NCI-H460 (cell line): Measurements from ENCODE around the gene S100P. TPM values are rescaled to one million over a fixed set of nuclear protein-coding genes. Genes with fewer than 3 reads are reported as not detected.

ENCODE experiments used
- DNase-seq: peaks from one replicate; pipeline ENCODE4 v3.0.0-alpha.2; 2016; ENCODE audit warnings: low read depth; ENCODE audit errors: extremely low read depth
- total RNA-seq: library from RNA; depleted of rRNA; stranded (reverse); fragments of >200 nt; shearing (Covaris generic); gene quantifications from 2 replicates; pipeline ENCODE4 v1.2.3, GENCODE V29; 2014; rRNA removed

Gene S100P
- total RNA-seq, 1 experiment from 2014 or later, result 169 TPM

DNA sequence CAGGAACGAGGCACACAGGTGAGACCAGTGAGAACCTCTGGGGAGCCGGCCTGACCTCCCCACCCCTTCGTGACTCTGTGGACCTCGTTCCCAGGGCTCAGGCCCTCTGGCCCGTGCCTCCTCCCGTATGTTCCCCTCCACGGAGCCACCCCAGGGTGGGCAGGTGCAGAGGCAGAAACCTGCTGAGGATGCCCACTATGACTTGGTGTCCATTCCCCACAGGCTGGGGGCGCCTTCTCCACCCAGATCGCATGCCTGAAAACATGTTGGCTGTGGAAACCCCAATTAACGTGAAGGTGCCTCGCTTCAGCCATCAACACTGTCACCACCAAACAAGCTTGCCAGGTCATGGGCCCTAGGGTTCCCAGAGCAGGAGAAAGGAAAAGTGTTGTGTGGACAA is 49.3 kb downstream of the S100P start:
- DNase-seq, result no peak

Other genes starting within 250 kb of the S100P start
- gene PPP2R2C, start 221.3 kb upstream of the S100P start, total RNA-seq, result 14.9 and 17.6 TPM in 2 replicates
- gene MAN2B2, start 118.7 kb upstream of the S100P start, total RNA-seq, result 5.9 and 6.2 TPM in 2 replicates
- 64.5 and 96.1 TPM in 2 replicates for gene MRFAP1, start 53.2 kb upstream of the S100P start, total RNA-seq
- gene MRFAP1L1, start 16.0 kb downstream of the S100P start, total RNA-seq, result 37.4 and 40.6 TPM in 2 replicates
- 17.6 and 18.4 TPM in 2 replicates for gene BLOC1S4, start 22.3 kb downstream of the S100P start, total RNA-seq
- gene KIAA0232, start 88.8 kb downstream of the S100P start, total RNA-seq, result 7.9 and 12.0 TPM in 2 replicates
- gene TBC1D14, start 215.9 kb downstream of the S100P start, total RNA-seq, result 22.3 and 24.7 TPM in 2 replicates